ENCODE data around the gene TIMM44. TPM values are rescaled to one million over a fixed set of nuclear protein-coding genes. Genes with fewer than 3 reads are reported as not detected.

The TIMM44 gene
- total and polyA plus RNA-seq, 10 donors, result 33.2 to 94.9 (median 64.7) TPM

- H3K4me3 ChIP-seq, result peak overlapping the region; percentile 77 to 94 (median 84)
- TF ChIP-seq POLR2A (IDR thresholded peaks at IDR 0.05) (peak in 1 of 3 donors; percentile 9), POLR2AphosphoS5 (IDR thresholded peaks at IDR 0.05) (peak; percentile 59 to 82 (median 63))
- TF ChIP-seq, protein P1, sequence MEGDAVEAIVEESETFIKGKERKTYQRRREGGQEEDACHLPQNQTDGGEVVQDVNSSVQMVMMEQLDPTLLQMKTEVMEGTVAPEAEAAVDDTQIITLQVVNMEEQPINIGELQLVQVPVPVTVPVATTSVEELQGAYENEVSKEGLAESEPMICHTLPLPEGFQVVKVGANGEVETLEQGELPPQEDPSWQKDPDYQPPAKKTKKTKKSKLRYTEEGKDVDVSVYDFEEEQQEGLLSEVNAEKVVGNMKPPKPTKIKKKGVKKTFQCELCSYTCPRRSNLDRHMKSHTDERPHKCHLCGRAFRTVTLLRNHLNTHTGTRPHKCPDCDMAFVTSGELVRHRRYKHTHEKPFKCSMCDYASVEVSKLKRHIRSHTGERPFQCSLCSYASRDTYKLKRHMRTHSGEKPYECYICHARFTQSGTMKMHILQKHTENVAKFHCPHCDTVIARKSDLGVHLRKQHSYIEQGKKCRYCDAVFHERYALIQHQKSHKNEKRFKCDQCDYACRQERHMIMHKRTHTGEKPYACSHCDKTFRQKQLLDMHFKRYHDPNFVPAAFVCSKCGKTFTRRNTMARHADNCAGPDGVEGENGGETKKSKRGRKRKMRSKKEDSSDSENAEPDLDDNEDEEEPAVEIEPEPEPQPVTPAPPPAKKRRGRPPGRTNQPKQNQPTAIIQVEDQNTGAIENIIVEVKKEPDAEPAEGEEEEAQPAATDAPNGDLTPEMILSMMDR (IDR thresholded peaks at IDR 0.05 in 8 of 11, conservative IDR thresholded peaks at IDR 0.05 in 3 of 11), result no peak
- intact Hi-C loops (cut with DNase I; ENCODE audit: low total_unique reads), result no loop called here
- H3K9me3 ChIP-seq, result no peaks in the 10 kb centered on the region
- H3K4me1 ChIP-seq, result peaks cover 39 to 93% (median 72%) of the 10 kb centered on the region in 6 donors
- WGBS, 5 donors, result 0 to 2% (median 1%) methylated on average over 35 to 62 of the region's 62 CpGs
- H3K36me3 ChIP-seq, result peaks cover 3 to 18% (median 11%) of the 10 kb centered on the region in 6 donors
- peak; percentile 100 for DNase-seq
- peak overlapping the region; percentile 85 to 96 (median 94) for H3K27ac ChIP-seq
- peaks cover 0 to 55% (median 38%) of the 10 kb centered on the region in 7 donors for H3K27me3 ChIP-seq (replicated peaks in 1 of 7)
Measured at GRCh38 chr19:7920519-7921301, 22.8 kb downstream of the TIMM44 start.

- H3K9me3 ChIP-seq, result no peaks in the 10 kb centered on the region
- H3K4me1 ChIP-seq, result peaks cover 38 to 92% (median 67%) of the 10 kb centered on the region in 6 donors
- peaks cover 0 to 55% (median 45%) of the 10 kb centered on the region in 7 donors for H3K27me3 ChIP-seq (replicated peaks in 1 of 7)
- TF ChIP-seq POLR2A (IDR thresholded peaks at IDR 0.05), result no peak
- peak; percentile 85 to 91 (median 90) for TF ChIP-seq POLR2AphosphoS5 (IDR thresholded peaks at IDR 0.05)
- TF ChIP-seq, protein P1 (IDR thresholded peaks at IDR 0.05 in 8 of 11, conservative IDR thresholded peaks at IDR 0.05 in 3 of 11), result peak in 1 of 11 experiments; percentile 31
- intact Hi-C loops (cut with DNase I; ENCODE audit: low total_unique reads), result no loop called here
- peak; percentile 99 for DNase-seq
- peak within 1 kb of the TSS; percentile 85 to 96 (median 94) for H3K27ac ChIP-seq
- H3K36me3 ChIP-seq, result peaks cover 3 to 18% (median 11%) of the 10 kb centered on the region in 6 donors
- H3K4me3 ChIP-seq, result peak within 1 kb of the TSS; percentile 77 to 94 (median 84)
- WGBS, 5 donors, result 6 to 20% (median 9%) methylated on average over 31 to 62 of the region's 62 CpGs
Measured at GRCh38 chr19:7919610-7920518, 23.6 kb downstream of the TIMM44 start, which contains the start of gene SNAPC2. Gene SNAPC2 (plus strand): TSS chr19:7920338. CDS start chr19:7920367, 29 bp downstream.

- Histone ChIP-seq H3K9me3 (no peaks in the 10 kb centered on the region), H3K27me3 (replicated peaks in 1 of 7) (peaks cover 0 to 61% (median 52%) of the 10 kb centered on the region in 7 donors), H3K4me3 (peak overlapping the region in 1 of 8 donors; percentile 70), H3K36me3 (peaks cover 3 to 21% (median 11%) of the 10 kb centered on the region in 6 donors), H3K27ac (no peak overlapping the region), H3K4me1 (peaks cover 36 to 81% (median 63%) of the 10 kb centered on the region in 6 donors)
- no peak for TF ChIP-seq POLR2A (IDR thresholded peaks at IDR 0.05)
- no peak for TF ChIP-seq POLR2AphosphoS5 (IDR thresholded peaks at IDR 0.05)
- TF ChIP-seq, protein P1 (IDR thresholded peaks at IDR 0.05 in 8 of 11, conservative IDR thresholded peaks at IDR 0.05 in 3 of 11), result no peak
- WGBS, 5 donors, result 46 to 57% (median 49%) methylated on average over 34 to 42 of the region's 42 CpGs
- peak; percentile 80 for DNase-seq
- intact Hi-C loops (cut with DNase I; ENCODE audit: low total_unique reads), result no loop called here
Measured at GRCh38 chr19:7918615-7919421, 24.6 kb downstream of the TIMM44 start.
